Right lobe of liver (tissue), 6 donors: ENCODE measurements around the gene KRTAP5-6. TPM values are rescaled to one million over a fixed set of nuclear protein-coding genes. Genes with fewer than 3 reads are reported as not detected.
A peak's percentile ranks its signal among the peaks of the same experiment; 100 is the strongest.

Experiments
- ATAC-seq, 4 donors: fragments of 200-7000 bp; cut with Tn5 transposase; one replicate each; pipeline ENCODE4 v1.9.1; 2020; ENCODE audit warnings: mild to moderate bottlenecking in 4 of 4, moderate library complexity in 4 of 4
- DNase-seq, 3 donors: peaks; one replicate each; pipeline ENCODE4 v3.0.0-alpha.2; 2020
- H3K27ac ChIP-seq, 3 donors: fragments of 200-600 bp; one replicate each; pipeline ENCODE4 v1.8.0; 2022
- H3K27me3 ChIP-seq, 2 donors: fragments of 200-600 bp; one replicate each; pipeline ENCODE4 v1.8.0; 2022
- H3K36me3 ChIP-seq, 4 donors: fragments of 200-600 bp; sonication (generic) in 1 of 4; one replicate each; pipeline versions ENCODE4 v1.5.1 to v1.8.0; 2017 to 2022; ENCODE audit warnings: control low read depth in 1 of 4
- H3K4me1 ChIP-seq, 4 donors: fragments of 200-600 bp; sonication (generic) in 1 of 4; one replicate each; pipeline versions ENCODE4 v1.5.1 to v1.8.0; 2017 to 2022; ENCODE audit warnings: control low read depth in 1 of 4
- H3K4me3 ChIP-seq, 3 donors: fragments of 200-600 bp; one replicate each; pipeline ENCODE4 v1.8.0; 2022
- H3K9me3 ChIP-seq, 4 donors: fragments of 200-600 bp; sonication (generic) in 1 of 4; one replicate each; pipeline versions ENCODE4 v1.5.1 to v1.8.0; 2017 to 2022; ENCODE audit warnings: control low read depth in 1 of 4
- CTCF ChIP-seq, 4 donors: fragments of 200-600 bp in 3 of 4; fragments of 450-650 bp in 1 of 4; IDR thresholded peaks; one replicate each; pipeline versions ENCODE4 v1.5.1 to v1.8.0; 2016 to 2022; ENCODE audit warnings: antibody characterized with exemption in 4 of 4, mild to moderate bottlenecking in 2 of 4
- POLR2A ChIP-seq: fragments of 450-650 bp; IDR thresholded peaks from one replicate; pipeline ENCODE4 v1.6.1; 2017; ENCODE audit warnings: antibody characterized with exemption, mild to moderate bottlenecking
- WGBS: methylation state at CpG from one replicate; pipeline ENCODE4 v1.1.6; 2018; ENCODE audit warnings: low coverage, low lambda C conversion rate; ENCODE audit not compliant: insufficient coverage; ENCODE audit errors: missing lambda C conversion rate; 5-methylcytosine and 5-hydroxymethylcytosine counted together
- intact Hi-C, 2 donors: fragments of 100-400 bp; cut with DNase I; formaldehyde crosslinking; loops; one replicate each; pipeline versions ENCODE4 v1.11.2 to v1.14.1; 2022
- total RNA-seq, 6 experiments: library from RNA; depleted of rRNA in 2 of 6; stranded (reverse); fragments of >200 nt in 2 of 6; fragmentation: NEBNext Ultra II Directional in 3 of 6; extraction: Animal tissue kit (Norgen Biotek cat#: 25700) in 3 of 6; gene quantifications; one replicate each; pipeline versions ENCODE4 v1.1.0 to v1.2.4, GENCODE V29; 2016 to 2023
- donor health status: DM: no; HTN: yes; CAD: no.
- donor health status: DM: no; HTN: no; CAD: no.
- donor health status: DM: no; HTN: no; CAD: no.
- donor health status: DM: no; HTN: yes; CAD: no.
- donor health status: DM: no; HTN: yes; CAD: no.

Gene KRTAP5-6
- total RNA-seq, 6 experiments from 2014 or later = 0.79 to 1.5 (median 1.2) TPM; not detected in 1

GRCh38 chr11:1690167-1691025, 6.6 kb upstream of the KRTAP5-6 start:
- DNase-seq (no peak), ATAC-seq (peak; percentile 0 to 1 (median 0))
- intact Hi-C loops = loop anchor here in 1 of 2 donors (5.0 kb wide), 1 partner anchor 38 kb away; no protein-coding TSS in a partner anchor

DNA sequence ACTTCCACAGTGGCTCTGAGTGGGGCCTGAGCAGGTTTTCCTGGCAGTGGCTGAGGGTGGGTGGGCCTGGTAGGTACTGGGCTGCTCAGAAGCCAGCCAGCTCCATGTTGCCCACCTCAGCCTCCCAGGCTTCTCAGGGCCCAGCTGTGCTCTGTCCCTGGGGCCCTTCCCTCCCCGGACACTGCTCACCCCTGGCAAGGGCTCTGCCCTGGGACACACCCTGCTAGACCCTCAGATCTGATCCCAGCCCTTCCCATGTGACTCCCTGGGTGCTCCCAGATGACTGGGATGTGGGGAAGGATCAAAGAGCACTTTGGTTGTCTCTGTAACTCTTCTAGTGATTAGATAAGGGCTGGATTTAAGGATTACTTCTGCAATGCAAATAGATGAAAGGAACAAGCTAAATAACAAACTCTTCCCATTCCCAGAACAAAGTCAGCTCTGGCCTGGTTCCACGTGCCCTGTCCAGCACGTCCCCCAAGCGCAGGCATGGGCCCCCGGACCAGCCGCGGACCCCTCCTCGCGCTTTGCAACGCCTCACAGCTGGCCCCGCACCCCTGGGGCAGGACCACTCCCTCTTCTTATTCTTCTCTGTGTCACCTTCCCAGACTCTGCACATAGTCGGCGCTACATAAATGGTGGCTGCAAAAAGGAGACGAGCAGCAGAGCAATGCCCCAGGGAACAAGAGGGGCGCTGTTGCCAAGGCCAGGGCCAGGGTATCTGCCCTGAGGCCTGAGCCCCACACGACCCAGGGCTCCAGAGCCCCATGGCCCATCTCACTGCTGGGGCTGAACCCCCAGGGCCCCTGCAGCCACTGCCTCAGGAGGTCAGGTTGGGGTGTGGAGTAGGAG, 5.7 kb upstream of the KRTAP5-6 start:
- peak; percentile 48 to 70 (median 57) for ATAC-seq
- H3K4me1 ChIP-seq = peaks cover 0 to 42% (median 18%) of the 10 kb centered on the region in 4 donors
- no peaks in the 10 kb centered on the region for H3K9me3 ChIP-seq
- intact Hi-C loops = loop anchor here in 1 of 2 donors (5.0 kb wide), 1 partner anchor 39 kb away; no protein-coding TSS in a partner anchor
- no peaks in the 10 kb centered on the region for H3K36me3 ChIP-seq
- peak overlapping the region; percentile 78 to 90 (median 90) for H3K27ac ChIP-seq
- TF ChIP-seq POLR2A = peak; percentile 73
- TF ChIP-seq CTCF (IDR thresholded peaks at IDR 0.05) = peak in 1 of 4 donors; percentile 4
- no peaks in the 10 kb centered on the region for H3K27me3 ChIP-seq
- H3K4me3 ChIP-seq = peak overlapping the region in 2 of 3 donors; percentile 25 to 41
- 16% methylated on average over 11 of the region's 16 CpGs for WGBS
- peak; percentile 72 to 90 (median 87) for DNase-seq

More at GRCh38 chr11:1690167-1691025, 6.6 kb upstream of the KRTAP5-6 start:
- Histone ChIP-seq H3K4me1 (peaks cover 0 to 42% (median 18%) of the 10 kb centered on the region in 4 donors), H3K27ac (peak overlapping the region; percentile 89 to 90 (median 90)), H3K9me3 (no peaks in the 10 kb centered on the region), H3K4me3 (peak overlapping the region in 2 of 3 donors; percentile 25 to 41), H3K36me3 (no peaks in the 10 kb centered on the region), H3K27me3 (no peaks in the 10 kb centered on the region)
- WGBS = 23% methylated on average over 18 of the region's 22 CpGs
- no peak for TF ChIP-seq POLR2A
- no peak for TF ChIP-seq CTCF (IDR thresholded peaks at IDR 0.05)

DNA sequence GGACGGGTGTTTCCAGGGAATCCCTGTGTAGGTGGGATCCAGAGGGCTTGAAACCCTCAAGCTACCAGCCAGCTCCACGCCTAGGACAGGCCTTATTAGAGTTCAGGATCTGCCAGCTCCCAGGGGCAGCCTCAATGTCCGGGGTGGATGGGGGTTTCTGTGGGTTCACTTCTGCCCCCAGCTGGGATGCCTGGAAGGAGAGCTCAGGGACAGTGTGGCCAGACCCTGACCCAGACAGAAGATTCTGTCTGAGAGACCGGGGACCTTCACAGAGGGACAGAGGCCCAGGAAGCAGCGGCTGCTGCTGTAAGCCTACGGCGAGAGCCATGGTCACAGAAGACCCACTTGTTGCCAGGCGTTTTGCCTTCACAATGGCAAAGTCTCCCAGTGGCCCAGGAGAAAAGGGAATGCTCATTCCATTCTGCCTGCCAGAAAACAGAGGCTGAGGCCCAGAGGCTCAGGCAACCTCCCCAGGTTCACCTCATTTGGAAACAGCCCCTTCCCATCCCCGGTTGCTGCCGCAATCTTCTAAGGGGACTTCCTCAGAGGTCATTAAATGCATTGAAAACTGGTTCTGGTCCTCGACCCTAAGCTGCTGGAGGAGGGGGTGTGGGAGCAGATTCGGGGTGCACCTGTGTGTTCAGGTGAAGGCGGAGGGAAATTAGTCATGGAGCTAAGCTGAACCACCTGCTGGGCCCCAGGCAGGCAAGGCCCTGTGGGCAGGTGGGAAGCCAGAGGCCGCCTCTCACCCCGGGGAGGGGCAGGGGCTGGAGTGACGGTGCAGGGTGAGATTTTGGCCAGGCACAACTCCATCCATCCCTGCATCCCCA, 4.9 kb upstream of the KRTAP5-6 start:
- DNase-seq (peak in 1 of 3 donors; percentile 51), ATAC-seq (no peak)
- Histone ChIP-seq H3K4me3 (no peak overlapping the region), H3K27ac (peak overlapping the region; percentile 78 to 90 (median 90)), H3K36me3 (no peaks in the 10 kb centered on the region), H3K4me1 (peaks cover 0 to 42% (median 18%) of the 10 kb centered on the region in 4 donors), H3K9me3 (no peaks in the 10 kb centered on the region), H3K27me3 (no peaks in the 10 kb centered on the region)
- TF ChIP-seq POLR2A = no peak
- no peak for TF ChIP-seq CTCF (IDR thresholded peaks at IDR 0.05)
- WGBS = 49% methylated on average over 5 of the region's 16 CpGs
- intact Hi-C loops = loop anchor here in 1 of 2 donors (5.0 kb wide), 1 partner anchor 40 kb away; no protein-coding TSS in a partner anchor
